DMS114 treated with DMSO at 0.1 percent for 48 hours (cell line): ENCODE data around the gene FRMD3.

Experiments
- DNase-seq: peaks from one replicate; lab custom pipeline; 2025; ENCODE audit not compliant: unreplicated experiment; lab: John Stamatoyannopoulos, UW

FRMD3 gene

GRCh38 chr9:83440641-83441040, 97.6 kb downstream of the FRMD3 start:
- no peak for DNase-seq

DNA sequence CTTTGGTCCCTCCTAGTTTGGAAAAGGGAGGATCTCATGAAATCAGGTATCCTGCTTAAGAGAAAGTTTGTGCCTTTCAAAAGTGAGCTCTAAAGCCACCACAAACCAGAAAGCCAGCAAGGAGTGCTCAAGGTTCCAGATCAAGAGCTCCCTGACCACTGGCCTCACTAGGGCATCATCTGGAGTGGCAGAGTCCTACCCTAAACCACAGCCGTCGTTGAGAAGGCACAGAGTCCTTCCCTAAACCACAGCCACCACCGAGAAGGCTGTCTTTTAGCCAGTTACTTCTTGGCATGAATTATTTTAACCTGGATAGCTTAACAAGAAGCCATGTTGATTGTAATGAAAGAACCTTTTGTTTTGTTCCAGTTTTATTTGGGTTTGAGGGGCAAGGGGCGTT, 102.9 kb downstream of the FRMD3 start:
- no peak for DNase-seq

DNA sequence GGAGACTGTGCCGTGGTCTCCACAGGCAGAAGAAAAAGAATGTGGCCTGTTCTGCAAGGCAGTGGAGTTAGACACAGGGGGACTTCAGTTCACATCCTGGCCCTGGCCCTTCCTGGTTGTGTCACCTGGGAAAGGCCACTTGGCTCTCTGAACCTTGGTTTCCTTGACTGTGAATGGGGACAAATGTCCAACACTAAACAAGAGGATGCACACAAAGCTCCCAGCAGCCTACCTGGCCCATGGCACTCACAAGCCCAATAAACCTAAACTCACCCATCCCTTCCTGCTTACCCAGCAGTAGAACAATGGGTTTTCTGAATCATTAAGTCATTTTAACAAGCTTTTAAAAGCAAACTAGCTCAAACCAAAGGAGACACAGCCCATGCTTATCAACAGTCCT, 103.9 kb downstream of the FRMD3 start:
- no peak for DNase-seq

DNA sequence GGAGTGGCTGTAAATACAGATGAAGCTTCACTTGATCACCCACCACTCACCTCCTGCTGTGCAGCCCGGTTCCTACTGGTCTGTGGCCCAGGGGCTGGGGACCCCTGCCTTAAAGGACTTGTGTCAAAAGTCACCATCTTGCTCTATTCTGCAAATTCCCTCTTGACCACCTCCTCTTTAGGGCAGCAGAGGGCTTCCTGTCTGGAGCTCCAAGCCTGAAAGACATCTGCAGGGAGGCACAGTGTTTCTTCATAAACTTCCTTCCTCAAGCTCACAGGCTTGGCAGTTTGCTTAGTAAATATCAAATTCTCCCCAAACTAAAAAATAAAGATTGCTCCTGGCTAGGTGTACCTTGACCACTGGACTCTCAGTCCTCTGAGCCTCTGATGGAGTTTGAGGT, 104.4 kb downstream of the FRMD3 start:
- no peak for DNase-seq

DNA sequence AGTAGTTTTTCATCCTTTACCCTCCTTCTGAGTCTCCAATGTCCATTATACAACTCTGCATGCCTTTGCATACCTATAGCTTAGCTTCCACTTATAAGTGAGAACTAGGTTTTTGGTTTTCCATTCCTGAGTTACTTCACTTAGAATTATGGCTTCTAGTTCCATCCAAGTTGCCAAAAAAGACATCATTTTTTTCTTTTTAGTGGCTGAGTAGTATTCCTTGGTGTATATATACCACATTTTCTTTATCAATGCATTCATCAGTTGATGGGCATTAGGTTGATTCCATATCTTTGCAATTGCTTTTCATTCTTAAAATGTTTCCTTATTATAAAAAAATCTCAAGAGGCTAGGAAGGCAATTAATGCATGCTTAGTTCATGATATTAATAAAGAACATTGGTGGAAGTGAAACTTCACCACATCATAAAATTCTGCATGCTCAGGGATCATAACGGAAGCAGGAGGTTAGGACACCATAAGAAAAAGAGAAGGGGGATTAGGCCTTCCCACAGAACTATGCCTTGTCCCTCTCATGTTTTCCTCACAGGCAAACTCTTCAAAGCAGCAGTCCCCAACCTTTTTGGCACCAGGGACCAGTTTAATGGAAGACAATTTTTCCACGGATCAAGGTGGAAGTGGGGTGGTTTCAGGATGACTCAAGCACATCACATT, 105.2 kb downstream of the FRMD3 start:
- no peak for DNase-seq

DNA sequence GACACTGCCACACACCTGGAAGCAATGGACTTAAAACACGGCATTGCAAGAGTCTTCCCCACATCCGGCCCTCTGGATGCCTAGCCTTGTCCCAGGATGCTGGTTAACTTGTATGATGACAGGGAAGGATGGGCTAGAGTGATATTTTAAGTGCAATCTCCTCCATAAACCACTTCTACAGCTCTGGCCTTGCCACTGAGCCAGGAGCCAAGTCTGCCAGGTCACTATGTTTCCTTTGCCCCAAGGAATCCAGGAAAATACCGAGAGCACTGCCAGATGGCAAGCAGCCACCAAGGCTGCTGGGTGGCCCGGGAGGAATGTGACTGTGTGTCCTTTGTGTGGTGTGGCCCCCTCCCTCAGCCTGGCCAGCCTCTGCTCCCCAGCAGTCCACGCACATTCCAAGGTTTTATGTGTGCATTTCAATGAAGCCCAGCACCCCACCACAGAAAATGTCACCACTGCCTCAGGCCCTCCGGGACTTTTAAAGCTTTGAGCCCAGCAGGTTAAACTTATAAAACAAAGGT, 106.0 kb downstream of the FRMD3 start:
- no peak for DNase-seq

DNA sequence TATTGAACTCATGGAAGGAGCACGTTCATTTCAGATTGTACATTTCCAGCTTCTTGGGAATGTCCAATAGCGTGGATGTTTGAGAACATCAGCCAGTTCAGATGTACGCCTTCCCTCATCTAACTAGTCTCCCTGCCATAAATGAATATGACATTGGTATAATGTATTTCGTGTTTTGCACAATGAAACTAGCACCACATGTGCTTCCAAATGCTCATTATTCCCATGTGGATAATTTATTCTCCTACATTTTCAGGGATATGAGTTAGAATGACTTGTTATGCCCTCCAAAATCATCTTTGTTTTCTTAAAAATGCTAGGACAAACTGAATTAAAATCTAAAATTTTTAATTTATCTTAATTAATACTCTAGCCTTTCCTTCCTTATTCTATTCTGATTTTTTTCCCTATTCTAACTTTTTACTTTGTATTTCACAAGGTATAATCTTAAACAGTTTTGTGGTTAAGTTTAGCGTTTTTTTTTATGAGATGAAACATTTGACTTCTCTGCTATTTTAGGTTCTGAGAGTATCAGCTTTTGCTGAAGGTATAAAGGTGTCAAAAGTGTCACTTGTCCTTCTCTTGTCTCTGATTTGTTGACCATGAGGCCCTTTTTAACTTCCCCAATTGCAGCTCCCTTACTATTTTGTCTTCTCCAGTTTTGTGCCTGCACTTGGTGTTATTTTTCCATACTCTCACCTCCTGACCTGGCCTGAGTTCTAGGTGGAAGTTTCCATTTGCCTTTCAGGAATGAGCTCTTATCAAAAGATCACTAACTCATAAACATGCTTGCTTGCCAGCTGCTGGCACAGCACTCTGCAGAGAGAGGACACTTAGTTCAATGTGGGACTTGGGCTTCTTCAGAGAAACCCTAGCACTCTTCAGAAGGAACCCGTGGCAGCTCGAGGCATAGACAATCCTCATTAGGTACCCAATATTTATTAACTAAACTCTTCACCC, 106.8 kb downstream of the FRMD3 start:
- DNase-seq = no peak

DNA sequence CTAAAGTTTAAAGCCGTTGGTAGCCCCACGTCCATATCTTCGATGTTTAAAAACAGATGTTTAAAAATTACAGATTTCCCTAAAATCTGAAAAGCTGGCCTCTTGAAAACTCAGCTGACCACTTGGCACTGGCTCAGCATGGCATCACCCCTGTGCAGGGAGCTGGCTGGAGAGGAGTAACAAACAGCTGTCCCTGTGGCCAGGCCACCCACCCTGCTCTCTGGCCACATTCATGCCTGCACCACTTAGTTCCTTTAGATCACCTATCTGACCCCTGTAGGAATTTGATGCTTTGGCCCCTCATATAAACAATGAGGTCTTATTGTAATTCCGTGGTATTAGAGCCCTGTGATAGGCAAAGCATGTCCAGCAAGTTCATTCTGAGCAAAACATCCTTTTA, 107.5 kb downstream of the FRMD3 start:
- no peak for DNase-seq

DNA sequence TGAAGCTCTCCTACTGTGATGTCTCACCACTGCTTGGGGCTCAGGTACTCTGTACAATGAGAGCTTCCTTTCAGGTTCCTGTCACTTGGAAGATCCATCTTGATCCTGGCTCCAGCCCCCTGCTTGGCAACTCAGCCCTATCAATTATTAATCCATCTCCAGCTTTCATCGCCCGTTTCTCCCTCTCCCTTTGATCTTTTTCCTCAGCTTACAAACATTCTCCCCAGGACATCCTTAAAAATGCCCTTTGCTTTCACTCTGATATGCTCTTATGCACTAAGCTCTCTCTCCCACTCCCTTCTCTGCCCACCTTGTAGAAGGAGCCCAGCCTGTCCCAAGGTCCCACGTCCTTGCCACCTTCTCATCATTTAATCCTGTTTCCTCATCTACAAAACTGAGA, 109.0 kb downstream of the FRMD3 start:
- no peak for DNase-seq

- DNase-seq = no peak
These were observed 113.0 kb downstream of the FRMD3 start for GRCh38 chr9:83425240-83425639.

GRCh38 chr9:83424831-83425230, 113.4 kb downstream of the FRMD3 start:
- no peak for DNase-seq

GRCh38 chr9:83423815-83424707, 114.1 kb downstream of the FRMD3 start:
- no peak for DNase-seq

- DNase-seq = no peak
These were observed 115.7 kb downstream of the FRMD3 start for GRCh38 chr9:83422527-83422926.

DNA sequence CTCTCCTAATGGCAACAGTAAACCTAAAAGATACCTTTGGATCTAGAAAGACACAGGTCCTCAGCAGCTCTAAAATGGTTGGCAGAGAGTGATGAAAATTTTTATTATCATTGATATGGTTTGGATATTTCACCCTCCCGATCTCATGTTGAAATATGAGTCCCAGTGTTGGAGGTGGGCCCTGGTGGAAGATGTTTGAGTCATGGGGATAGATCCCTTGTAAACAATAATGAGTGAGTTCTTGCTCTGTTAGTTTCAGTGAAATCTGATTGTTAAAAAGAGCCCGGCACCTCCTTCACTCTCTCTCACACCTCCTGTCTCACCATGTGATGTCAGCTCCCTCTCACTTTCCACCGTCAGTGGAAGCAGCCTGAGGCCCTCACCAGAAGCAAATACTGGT, 117.7 kb downstream of the FRMD3 start:
- DNase-seq = no peak

DNA sequence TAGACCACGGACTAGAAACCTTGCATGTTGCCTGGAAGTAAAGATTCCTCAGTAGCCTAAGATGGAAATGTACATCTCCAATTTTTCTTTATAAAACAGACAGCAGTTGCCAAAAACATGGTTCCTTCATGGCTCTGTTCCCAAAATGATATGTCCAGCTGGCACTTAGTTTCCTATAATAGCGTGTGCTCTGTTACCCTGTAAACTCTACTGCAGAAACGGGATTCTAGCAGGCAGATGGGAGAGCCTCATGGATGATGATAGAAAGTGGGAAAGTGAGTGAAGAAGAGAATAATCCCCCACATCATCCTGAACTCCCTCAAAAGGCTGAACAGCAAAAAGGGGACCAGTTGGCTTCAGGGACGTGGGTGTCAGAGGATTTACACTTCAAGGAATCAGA, 118.2 kb downstream of the FRMD3 start:
- no peak for DNase-seq

- DNase-seq = no peak
These were observed 119.9 kb downstream of the FRMD3 start for GRCh38 chr9:83418283-83418682.

GRCh38 chr9:83413367-83413766, 124.8 kb downstream of the FRMD3 start:
- DNase-seq = no peak

GRCh38 chr9:83410701-83411100, 127.5 kb downstream of the FRMD3 start:
- DNase-seq = no peak

DNA sequence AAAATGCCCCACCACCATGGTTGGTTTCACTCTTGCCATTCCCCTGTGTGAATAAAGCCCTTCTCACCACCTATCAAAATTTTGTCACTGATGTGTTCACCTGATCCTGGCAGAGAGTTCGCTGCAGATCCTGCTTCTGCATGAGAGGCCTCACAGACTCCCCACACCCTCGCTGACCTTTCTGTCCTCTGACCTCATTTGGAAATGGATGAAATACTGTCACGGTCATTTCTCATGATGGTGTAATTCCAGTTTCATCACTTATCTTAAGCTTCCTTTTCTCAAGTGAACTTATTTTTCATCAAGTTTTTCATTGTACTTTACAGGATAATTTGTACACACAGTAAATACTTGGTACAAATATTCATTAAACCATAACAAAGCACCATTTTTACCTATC, 131.3 kb downstream of the FRMD3 start:
- no peak for DNase-seq

DNA sequence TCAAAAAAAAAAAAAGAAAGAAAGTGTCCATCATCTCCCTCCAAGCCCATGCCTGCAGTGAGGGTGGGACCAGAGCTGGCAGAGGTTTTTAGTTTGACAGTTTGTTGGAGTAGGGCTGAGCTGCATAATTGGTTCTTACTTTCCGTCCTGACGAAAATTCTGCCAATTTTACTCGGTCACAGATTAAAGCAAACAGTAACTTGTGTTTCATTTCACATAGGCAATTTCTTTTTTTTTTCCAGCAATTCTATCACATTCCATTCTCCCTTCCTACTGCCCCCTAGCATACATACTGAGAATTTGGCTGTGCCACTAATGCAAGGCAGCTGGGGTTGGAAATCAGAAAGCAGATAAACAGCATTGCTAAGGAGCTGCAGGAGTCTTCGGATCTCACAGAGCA, 132.4 kb downstream of the FRMD3 start:
- DNase-seq = no peak
